Kidney (tissue), 14 donors: ENCODE results near the gene PFDN6. TPM values are rescaled to one million over a fixed set of nuclear protein-coding genes. Genes with fewer than 3 reads are reported as not detected.

ENCODE experiments used
- DNase-seq, 5 donors: peaks; one replicate each; pipeline ENCODE4 v3.0.0-alpha.2; 2013 to 2020
- FAIRE-seq: peaks from 2 replicates; lab custom pipeline; 2012; peaks lifted over from hg19 to GRCh38; lab: Jason Lieb, UNC
- H3K27ac ChIP-seq, 2 donors: one replicate each; pipeline ENCODE4 v1.7.0; 2013; ENCODE audit warnings: low read depth in 2 of 2, low read length in 2 of 2, inconsistent platforms in 1 of 2
- H3K27me3 ChIP-seq: one replicate; pipeline ENCODE4 v1.7.1; 2013; ENCODE audit warnings: low read length, inconsistent platforms; ENCODE audit not compliant: control insufficient read depth, insufficient read depth
- H3K36me3 ChIP-seq, 3 donors: one replicate each; pipeline versions ENCODE4 v1.7.0 to v1.7.1; 2013; ENCODE audit warnings: low read length in 3 of 3, control low read depth in 1 of 3, inconsistent platforms in 1 of 3; ENCODE audit not compliant: insufficient read depth in 3 of 3, control insufficient read depth in 2 of 3
- H3K4me1 ChIP-seq, 3 donors: one replicate each; pipeline versions ENCODE4 v1.7.0 to v1.7.1; 2013; ENCODE audit warnings: low read length in 3 of 3, inconsistent platforms in 1 of 3, low read depth in 1 of 3; ENCODE audit not compliant: control insufficient read depth in 2 of 3, insufficient read depth in 2 of 3
- H3K4me3 ChIP-seq, 3 donors: one replicate each; pipeline versions ENCODE4 v1.7.0 to v1.8.1; 2013; ENCODE audit warnings: low read length in 3 of 3, control low read depth in 1 of 3, inconsistent platforms in 1 of 3
- H3K9ac ChIP-seq, 3 donors: one replicate each; pipeline versions ENCODE4 v1.7.0 to v1.7.1; 2013; ENCODE audit warnings: low read length in 3 of 3, control low read depth in 1 of 3, inconsistent platforms in 1 of 3
- H3K9me3 ChIP-seq, 3 donors: one replicate each; pipeline versions ENCODE4 v1.7.0 to v1.7.1; 2013; ENCODE audit warnings: low read length in 3 of 3, control low read depth in 1 of 3, inconsistent platforms in 1 of 3; ENCODE audit not compliant: control insufficient read depth in 2 of 3, insufficient read depth in 1 of 3
- CTCF ChIP-seq: IDR thresholded peaks from 3 replicates; pipeline ENCODE4 v1.5.1; 2012; ENCODE audit warnings: mild to moderate bottlenecking, moderate library complexity, borderline replicate concordance; ENCODE audit not compliant: insufficient read depth; ENCODE audit errors: extremely low read depth
- intact Hi-C: fragments of 100-400 bp; cut with DNase I; formaldehyde crosslinking; loops from one replicate; pipeline ENCODE4 v1.11.1; 2022
- polyA plus RNA-seq: library from polyadenylated mRNA; stranded (reverse); fragments of 350-450 nt; fragmentation: Illumina TruSeq; extraction: RNeasy Lipid Tissue Mini Kit (QIAGEN cat#74804); gene quantifications from one replicate; pipeline ENCODE4 v1.2.3, GENCODE V29; 2014; ENCODE audit warnings: low read depth, low replicate concordance; ENCODE audit not compliant: insufficient read depth
- total RNA-seq: library from RNA; stranded (reverse); fragmentation: NEBNext Ultra II Directional; extraction: Animal tissue kit (Norgen Biotek cat#: 25700); gene quantifications from one replicate; pipeline ENCODE4 v1.2.1, GENCODE V29; 2021
- donor health status: control.
- donor health status: control.
- donor health status: control.
- donor health status: control.
- donor health status: control.
- donor health status: DM: yes; HTN: yes; CAD: no.
- donor health status: Normal renal cell carcinoma (clear cell type).

PFDN6 gene
- total and polyA plus RNA-seq, 2 donors from 2014 or later, result 46.8 to 159 TPM

- peak overlapping the region; percentile 89 to 99 (median 98) for H3K4me3 ChIP-seq
- peaks cover 2 to 30% (median 9%) of the 10 kb centered on the region in 3 donors for H3K36me3 ChIP-seq
- intact Hi-C loops, result no loop called here
- H3K4me1 ChIP-seq, result peaks cover 0 to 16% (median 14%) of the 10 kb centered on the region in 3 donors
- no peak overlapping the region for H3K27ac ChIP-seq
- H3K9me3 ChIP-seq, result no peaks in the 10 kb centered on the region
- H3K27me3 ChIP-seq, result no peaks in the 10 kb centered on the region
- peak overlapping the region; percentile 50 to 97 (median 82) for H3K9ac ChIP-seq
- DNase-seq (peak in 2 of 5 donors; percentile 65 to 68), FAIRE-seq (no peak)
- TF ChIP-seq CTCF, result no peak
Observed at GRCh38 chr6:33288141-33288920, 1.1 kb upstream of the PFDN6 start.

- DNase-seq (no peak), FAIRE-seq (no peak)
- intact Hi-C loops, result no loop called here
- TF ChIP-seq CTCF, result no peak
- peaks cover 2 to 35% (median 9%) of the 10 kb centered on the region in 3 donors for H3K36me3 ChIP-seq
- H3K4me1 ChIP-seq, result peaks cover 0 to 16% (median 14%) of the 10 kb centered on the region in 3 donors
- peak overlapping the region; percentile 82 to 97 (median 83) for H3K9ac ChIP-seq
- peak overlapping the region; percentile 89 to 99 (median 98) for H3K4me3 ChIP-seq
- peak overlapping the region in 1 of 2 donors; percentile 84 for H3K27ac ChIP-seq
- H3K27me3 ChIP-seq, result no peaks in the 10 kb centered on the region
- no peaks in the 10 kb centered on the region for H3K9me3 ChIP-seq
Observed at GRCh38 chr6:33289784-33290315, 449 bp downstream of the PFDN6 start.

- no peak for DNase-seq
- H3K4me3 ChIP-seq, result peak overlapping the region; percentile 89 to 99 (median 98)
Observed at GRCh38 chr6:33290459-33290858, 1.1 kb downstream of the PFDN6 start.

More at GRCh38 chr6:33290459-33290858, 1.1 kb downstream of the PFDN6 start:
- intact Hi-C loops, result no loop called here
- peak overlapping the region in 1 of 3 donors; percentile 82 for H3K9ac ChIP-seq
- no peak for TF ChIP-seq CTCF
- no peak overlapping the region for H3K27ac ChIP-seq
- no peaks in the 10 kb centered on the region for H3K27me3 ChIP-seq
- H3K9me3 ChIP-seq, result no peaks in the 10 kb centered on the region
- no peak for FAIRE-seq
- peaks cover 2 to 36% (median 9%) of the 10 kb centered on the region in 3 donors for H3K36me3 ChIP-seq
- H3K4me1 ChIP-seq, result peaks cover 0 to 16% (median 14%) of the 10 kb centered on the region in 3 donors
